Measurements from ENCODE around the gene GAD2.

GRCh38 chr10:26243351-26243720 is 26.8 kb downstream of the GAD2 start:
- TF ChIP-seq CTCF (IDR thresholded peaks at IDR 0.05) (no peak), POLR2A (IDR thresholded peaks at IDR 0.05) (no peak)

Measured in thyroid gland (tissue), 4 donors.